GM21390 (cell line): Measurements from ENCODE around the gene SELENOO.

ENCODE experiments used
- ATAC-seq: cut with Tn5 transposase; IDR thresholded peaks from one replicate; pipeline ENCODE4 v1.9.1; 2021; ENCODE audit not compliant: unreplicated experiment

SELENOO gene

GRCh38 chr22:50184004-50184901 is 16.6 kb upstream of the SELENOO start:
- ATAC-seq: no peak

GRCh38 chr22:50184902-50185374 is 15.9 kb upstream of the SELENOO start:
- no peak for ATAC-seq

GRCh38 chr22:50185375-50186087 is 15.3 kb upstream of the SELENOO start, which contains the start of gene TRABD:
TSS of gene TRABD (plus strand) at chr22:50185913. CDS start at chr22:50193061, 7,148 bp downstream.
- ATAC-seq: no peak

- no peak for ATAC-seq
These were observed 14.6 kb upstream of the SELENOO start for GRCh38 chr22:50186181-50186714.

GRCh38 chr22:50186761-50187523 is 13.9 kb upstream of the SELENOO start:
- ATAC-seq: no peak

- no peak for ATAC-seq
These were observed 12.5 kb upstream of the SELENOO start for GRCh38 chr22:50188356-50188755.

GRCh38 chr22:50189184-50189848 is 11.5 kb upstream of the SELENOO start:
- ATAC-seq: no peak

GRCh38 chr22:50189849-50190181 is 11.0 kb upstream of the SELENOO start:
- ATAC-seq: no peak

- no peak for ATAC-seq
These were observed 10.4 kb upstream of the SELENOO start for GRCh38 chr22:50190182-50190940.

GRCh38 chr22:50190941-50191741 is 9.7 kb upstream of the SELENOO start:
- ATAC-seq: no peak

GRCh38 chr22:50192436-50193204 is 8.2 kb upstream of the SELENOO start:
- ATAC-seq: no peak

GRCh38 chr22:50193621-50194020 is 7.2 kb upstream of the SELENOO start:
- no peak for ATAC-seq

- no peak for ATAC-seq
These were observed 6.6 kb upstream of the SELENOO start for GRCh38 chr22:50194037-50194805.

GRCh38 chr22:50196256-50196655 is 4.6 kb upstream of the SELENOO start:
- no peak for ATAC-seq

- no peak for ATAC-seq
These were observed 3.6 kb upstream of the SELENOO start for GRCh38 chr22:50197000-50197800.

GRCh38 chr22:50197856-50198623 is 2.8 kb upstream of the SELENOO start:
- ATAC-seq: no peak
